Gastroesophageal sphincter (tissue), 4 donors: ENCODE measurements around the gene POLR2L. TPM values are rescaled to one million over a fixed set of nuclear protein-coding genes. Genes with fewer than 3 reads are reported as not detected.

Source experiments
- ATAC-seq: fragments of 150-250 bp; one replicate; pipeline ENCODE4 v1.9.1; 2016; ENCODE audit warnings: mild to moderate bottlenecking, moderate library complexity
- H3K27ac ChIP-seq, 4 donors: fragments of 200-600 bp; sonication (generic) in 3 of 4; 1 replicate in 3 of 4; 2 replicates in 1 of 4; pipeline ENCODE4 v1.5.1; 2016 to 2019
- H3K27me3 ChIP-seq: fragments of 200-600 bp; sonication (generic); one replicate; pipeline ENCODE4 v1.5.1; 2019
- H3K36me3 ChIP-seq, 2 donors: fragments of 200-600 bp; sonication (generic); one replicate each; pipeline ENCODE4 v1.5.1; 2019; ENCODE audit warnings: control low read depth in 1 of 2
- H3K4me1 ChIP-seq, 3 donors: fragments of 200-600 bp; sonication (generic); 1 replicate in 2 of 3; 2 replicates in 1 of 3; pipeline ENCODE4 v1.5.1; 2016 to 2019; ENCODE audit warnings: control low read depth in 2 of 3
- H3K4me3 ChIP-seq, 2 donors: fragments of 200-600 bp; sonication (generic); one replicate each; pipeline ENCODE4 v1.5.1; 2019; ENCODE audit warnings: mild to moderate bottlenecking in 1 of 2, moderate library complexity in 1 of 2
- H3K9me3 ChIP-seq, 3 donors: fragments of 200-600 bp; sonication (generic); one replicate each; pipeline ENCODE4 v1.5.1; 2017 to 2019; ENCODE audit warnings: control low read depth in 2 of 3
- EP300 ChIP-seq: sonication (generic); formaldehyde crosslinking; IDR thresholded peaks from one replicate; pipeline ENCODE4 v1.6.1; 2017; ENCODE audit warnings: antibody characterized with exemption, mild to moderate bottlenecking
- POLR2A ChIP-seq, 2 donors: fragments of 450-650 bp; IDR thresholded peaks; one replicate each; pipeline ENCODE4 v1.6.1; 2017; ENCODE audit warnings: antibody characterized with exemption in 2 of 2, mild to moderate bottlenecking in 2 of 2, moderate library complexity in 1 of 2
- POLR2AphosphoS5 ChIP-seq: sonication (generic); formaldehyde crosslinking; IDR thresholded peaks from one replicate; pipeline ENCODE4 v1.6.1; 2017; ENCODE audit warnings: antibody characterized with exemption
- WGBS, 2 donors: methylation state at CpG; one replicate each; pipeline ENCODE4 v1.1.5; 2018; ENCODE audit warnings: low coverage in 1 of 2; 5-methylcytosine and 5-hydroxymethylcytosine counted together
- total RNA-seq, 4 donors: library from RNA; depleted of rRNA; stranded (reverse); fragments of >200 nt; gene quantifications; one replicate each; pipeline ENCODE4 v1.1.0, GENCODE V29; 2016
- TF ChIP-seq, protein P1 (sequence below), 4 experiments: fragments of 200-600 bp in 2 of 4; fragments of 450-650 bp in 2 of 4; sonication (generic) in 1 of 4; IDR thresholded peaks; one replicate each; pipeline ENCODE4 v1.5.1; 2017 to 2019; ENCODE audit warnings: antibody characterized with exemption in 4 of 4, mild to moderate bottlenecking in 2 of 4, moderate library complexity in 2 of 4

The POLR2L gene
- total RNA-seq, 4 donors from 2014 or later: 65.5 to 86.0 (median 71.8) TPM

DNA sequence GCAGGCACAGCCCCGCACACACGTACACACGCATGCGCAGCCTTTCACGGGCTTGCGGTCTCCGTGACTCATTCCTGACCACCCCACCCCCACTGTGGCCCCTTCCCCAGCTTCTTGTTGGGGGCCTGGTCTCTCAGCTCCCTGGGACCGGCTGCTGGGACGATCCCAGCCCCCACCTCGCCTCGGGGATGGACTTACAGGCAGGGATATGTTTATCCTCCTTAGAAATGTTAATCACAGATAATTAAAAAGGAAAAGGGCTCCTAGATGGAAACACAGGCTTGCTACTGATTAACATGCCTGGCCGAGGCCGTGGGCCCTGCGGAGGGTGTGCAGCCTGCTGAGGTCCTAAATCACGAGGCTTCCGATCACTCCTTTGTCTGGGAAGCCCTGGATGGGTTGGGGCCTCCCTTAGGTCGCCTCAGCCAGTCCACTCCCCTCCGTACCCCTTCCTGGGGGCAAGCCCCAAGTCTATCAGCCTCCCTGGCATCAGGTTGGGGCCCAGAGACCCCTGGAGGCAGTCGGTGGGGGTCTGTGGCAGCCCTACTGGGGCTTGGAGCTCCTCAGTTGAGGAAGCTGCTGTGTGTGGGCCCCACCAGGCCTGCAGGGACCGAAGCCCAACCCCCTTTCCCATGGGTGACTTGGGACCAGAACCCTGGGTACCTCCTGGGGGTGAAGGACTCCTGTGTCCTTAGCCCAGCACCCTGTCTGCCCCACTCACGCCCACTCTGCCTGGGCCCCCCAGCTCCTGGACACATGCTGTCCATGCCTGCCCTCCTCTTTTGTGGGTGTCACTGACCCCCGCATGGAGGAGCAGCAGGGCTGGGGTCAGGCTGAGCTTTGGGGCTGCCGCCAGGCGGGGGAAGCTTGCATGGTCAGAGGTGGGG, 20.9 kb upstream of the POLR2L start:
- H3K4me3 ChIP-seq: no peak overlapping the region
- peaks cover 0 to 44% (median 16%) of the 10 kb centered on the region in 3 donors for H3K4me1 ChIP-seq
- no peaks in the 10 kb centered on the region for H3K27me3 ChIP-seq
- H3K9me3 ChIP-seq: no peaks in the 10 kb centered on the region
- H3K27ac ChIP-seq: no peak overlapping the region
- no peak for TF ChIP-seq POLR2AphosphoS5
- no peak for TF ChIP-seq EP300
- no peak for TF ChIP-seq POLR2A (IDR thresholded peaks at IDR 0.05)
- TF ChIP-seq, protein P1, sequence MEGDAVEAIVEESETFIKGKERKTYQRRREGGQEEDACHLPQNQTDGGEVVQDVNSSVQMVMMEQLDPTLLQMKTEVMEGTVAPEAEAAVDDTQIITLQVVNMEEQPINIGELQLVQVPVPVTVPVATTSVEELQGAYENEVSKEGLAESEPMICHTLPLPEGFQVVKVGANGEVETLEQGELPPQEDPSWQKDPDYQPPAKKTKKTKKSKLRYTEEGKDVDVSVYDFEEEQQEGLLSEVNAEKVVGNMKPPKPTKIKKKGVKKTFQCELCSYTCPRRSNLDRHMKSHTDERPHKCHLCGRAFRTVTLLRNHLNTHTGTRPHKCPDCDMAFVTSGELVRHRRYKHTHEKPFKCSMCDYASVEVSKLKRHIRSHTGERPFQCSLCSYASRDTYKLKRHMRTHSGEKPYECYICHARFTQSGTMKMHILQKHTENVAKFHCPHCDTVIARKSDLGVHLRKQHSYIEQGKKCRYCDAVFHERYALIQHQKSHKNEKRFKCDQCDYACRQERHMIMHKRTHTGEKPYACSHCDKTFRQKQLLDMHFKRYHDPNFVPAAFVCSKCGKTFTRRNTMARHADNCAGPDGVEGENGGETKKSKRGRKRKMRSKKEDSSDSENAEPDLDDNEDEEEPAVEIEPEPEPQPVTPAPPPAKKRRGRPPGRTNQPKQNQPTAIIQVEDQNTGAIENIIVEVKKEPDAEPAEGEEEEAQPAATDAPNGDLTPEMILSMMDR (IDR thresholded peaks at IDR 0.05): no peak
- ATAC-seq: no peak
- H3K36me3 ChIP-seq: peaks cover 0 to 70% of the 10 kb centered on the region in 2 donors
- 90% methylated on average over 3 of the region's 24 CpGs; no CpG with 5 or more reads in 1 of the 2 donors for WGBS, 2 donors

DNA sequence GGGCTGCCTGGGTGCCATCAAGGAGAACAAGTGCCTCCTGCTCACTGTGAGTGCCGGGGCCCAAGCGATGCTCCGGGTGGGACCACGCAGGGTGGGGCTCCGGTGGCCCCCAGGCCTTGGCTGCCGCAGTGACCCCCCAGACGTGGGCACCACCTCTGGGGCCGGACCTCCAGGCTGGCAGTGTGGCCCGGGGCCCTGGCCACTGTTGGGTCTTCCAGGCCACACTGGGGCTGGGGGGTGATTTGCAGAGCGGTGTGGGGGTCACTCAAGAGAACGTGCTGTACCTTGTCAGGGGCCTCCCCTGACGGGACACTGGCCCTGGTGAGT, 20.3 kb upstream of the POLR2L start:
- Histone ChIP-seq H3K4me1 (peaks cover 0 to 50% (median 16%) of the 10 kb centered on the region in 3 donors), H3K4me3 (no peak overlapping the region), H3K9me3 (no peaks in the 10 kb centered on the region), H3K27ac (peak overlapping the region in 1 of 4 donors; percentile 12), H3K36me3 (peaks cover 0 to 64% of the 10 kb centered on the region in 2 donors), H3K27me3 (no peaks in the 10 kb centered on the region)
- TF ChIP-seq, protein P1 (IDR thresholded peaks at IDR 0.05): no peak
- TF ChIP-seq POLR2AphosphoS5 (no peak), EP300 (no peak), POLR2A (IDR thresholded peaks at IDR 0.05) (no peak)
- WGBS, 2 donors: 100% methylated on average over 3 of the region's 12 CpGs; no CpG with 5 or more reads in 1 of the 2 donors
- ATAC-seq: no peak

DNA sequence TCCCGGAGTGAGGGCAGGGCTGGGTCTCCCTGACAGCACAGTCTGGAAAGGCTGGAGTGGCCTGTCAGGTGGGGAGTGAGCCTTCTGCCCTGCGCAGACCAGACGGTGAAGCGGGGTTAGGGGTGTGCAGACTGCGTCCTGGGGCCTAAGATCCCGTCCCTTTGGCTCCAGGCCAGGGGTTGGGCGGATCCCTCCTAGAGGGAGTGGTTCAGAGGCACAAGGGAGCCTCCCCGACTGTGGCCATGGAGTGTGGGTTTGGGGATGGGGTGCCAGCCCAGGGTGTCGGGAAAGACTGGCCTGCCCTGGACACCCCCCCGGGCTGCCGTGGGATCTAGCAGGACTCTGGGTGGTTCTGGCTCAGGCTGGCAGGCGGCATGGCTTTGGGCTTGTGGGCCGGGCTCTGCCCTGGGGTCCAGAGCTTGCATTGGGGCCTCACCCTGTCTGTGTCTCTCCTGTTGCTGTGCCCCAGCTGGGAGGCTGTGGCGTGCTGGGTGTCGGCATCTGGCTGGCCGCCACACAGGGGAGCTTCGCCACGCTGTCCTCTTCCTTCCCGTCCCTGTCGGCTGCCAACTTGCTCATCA, 19.8 kb upstream of the POLR2L start:
- peak; percentile 4 for ATAC-seq
- no peaks in the 10 kb centered on the region for H3K9me3 ChIP-seq
- no peak for TF ChIP-seq POLR2AphosphoS5
- TF ChIP-seq, protein P1 (IDR thresholded peaks at IDR 0.05): no peak
- TF ChIP-seq POLR2A (IDR thresholded peaks at IDR 0.05): no peak
- TF ChIP-seq EP300: no peak
- H3K4me1 ChIP-seq: peaks cover 0 to 53% (median 16%) of the 10 kb centered on the region in 3 donors
- H3K4me3 ChIP-seq: no peak overlapping the region
- 40% methylated on average over 3 of the region's 20 CpGs; no CpG with 5 or more reads in 1 of the 2 donors for WGBS, 2 donors
- H3K36me3 ChIP-seq: peaks cover 0 to 59% of the 10 kb centered on the region in 2 donors
- H3K27me3 ChIP-seq: no peaks in the 10 kb centered on the region
- H3K27ac ChIP-seq: peak overlapping the region in 2 of 4 donors; percentile 12 to 38

DNA sequence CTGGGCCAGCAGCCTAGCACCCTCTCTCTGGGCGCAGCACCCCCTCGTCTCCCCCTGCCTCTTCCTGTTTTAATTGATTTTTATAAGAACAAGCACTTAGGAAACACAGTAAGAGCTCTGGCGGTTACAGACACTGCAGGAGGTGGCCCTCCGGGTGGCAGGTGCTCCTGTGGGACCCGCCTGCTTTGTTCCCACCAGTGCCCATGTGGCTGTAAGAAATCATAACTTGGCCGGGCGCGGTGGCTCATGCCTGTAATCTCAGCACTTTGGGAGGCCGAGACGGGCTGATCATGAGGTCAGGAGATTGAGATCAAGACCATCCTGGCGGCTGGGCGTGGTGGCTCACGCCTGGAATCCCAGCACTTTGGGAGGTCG, 18.8 kb upstream of the POLR2L start:
- no peak overlapping the region for H3K4me3 ChIP-seq
- H3K27ac ChIP-seq: no peak overlapping the region
- 87 to 100% methylated on average over 3 to 4 of the region's 14 CpGs for WGBS, 2 donors
- ATAC-seq: no peak
- no peaks in the 10 kb centered on the region for H3K27me3 ChIP-seq
- TF ChIP-seq, protein P1 (IDR thresholded peaks at IDR 0.05): no peak
- TF ChIP-seq POLR2A (IDR thresholded peaks at IDR 0.05): no peak
- TF ChIP-seq POLR2AphosphoS5: no peak
- TF ChIP-seq EP300: no peak
- H3K4me1 ChIP-seq: peaks cover 0 to 63% (median 16%) of the 10 kb centered on the region in 3 donors
- H3K36me3 ChIP-seq: peaks cover 0 to 49% of the 10 kb centered on the region in 2 donors
- no peaks in the 10 kb centered on the region for H3K9me3 ChIP-seq
